GM21360 (cell line): ENCODE measurements around the gene WDFY4.

Experiments
- ATAC-seq: cut with Tn5 transposase; IDR thresholded peaks from one replicate; pipeline ENCODE4 v1.9.1; 2021; ENCODE audit warnings: mild to moderate bottlenecking, moderate library complexity; ENCODE audit not compliant: unreplicated experiment

Gene WDFY4

DNA sequence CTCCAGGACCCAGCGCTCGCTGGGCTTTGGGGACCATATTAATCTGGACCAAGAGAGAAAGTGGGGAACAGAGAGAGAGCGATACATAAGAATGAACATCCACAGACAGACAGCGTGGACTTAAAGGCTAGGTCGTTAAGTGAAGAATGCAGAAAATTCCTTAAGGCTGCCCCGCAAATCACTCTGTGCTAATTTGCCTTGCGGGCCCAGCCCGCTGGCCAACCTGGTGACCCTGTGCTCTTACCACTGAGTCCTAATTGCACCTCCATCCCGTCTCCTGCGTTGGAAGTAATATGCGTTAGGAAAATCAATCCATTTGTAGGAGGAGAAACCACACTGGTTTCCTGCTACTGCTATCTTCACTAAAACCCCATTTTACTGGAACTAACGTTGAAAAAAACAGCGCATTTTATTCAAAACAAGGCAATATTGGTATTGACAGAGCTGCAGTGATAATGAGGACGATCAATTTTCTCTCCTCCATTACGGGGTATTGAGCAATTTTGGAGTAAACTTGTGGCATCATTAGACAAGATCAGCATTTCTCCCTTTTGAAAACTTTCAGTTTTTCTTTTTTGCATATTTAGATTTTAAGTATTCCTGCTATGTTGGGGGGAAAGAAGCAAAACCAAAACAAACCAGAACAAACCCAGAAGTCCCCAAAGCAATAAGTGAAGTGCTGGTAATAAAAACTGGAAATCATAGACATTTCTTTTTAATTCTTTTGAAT is 85.2 kb downstream of the WDFY4 start:
- no peak for ATAC-seq

DNA sequence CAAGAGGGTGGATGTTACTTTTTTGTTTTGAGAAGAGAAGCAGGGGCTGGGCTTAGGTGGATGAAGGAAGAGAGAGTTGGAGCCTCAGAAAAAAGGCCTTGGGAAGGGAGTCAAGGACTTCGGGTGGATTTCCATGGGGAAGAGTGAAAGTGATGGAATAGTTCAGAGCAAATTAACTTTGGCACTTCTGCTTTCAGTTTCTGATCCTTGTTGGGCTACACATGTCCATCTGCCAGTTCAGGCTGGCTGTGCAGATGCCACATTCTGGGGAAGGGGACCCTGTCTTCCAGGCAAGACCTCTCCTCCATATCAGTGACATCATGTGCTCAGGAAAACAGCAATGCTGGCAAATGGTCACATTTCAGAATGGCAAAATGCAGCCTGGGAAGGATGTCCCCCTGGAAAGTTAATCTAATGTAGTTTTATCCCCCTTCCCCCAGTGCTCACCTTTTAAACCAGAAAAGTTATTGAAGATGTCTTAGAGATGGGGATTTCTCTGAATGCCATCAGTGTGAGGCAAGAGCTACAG is 86.0 kb downstream of the WDFY4 start:
- no peak for ATAC-seq

GRCh38 chr10:48771234-48771633 is 86.6 kb downstream of the WDFY4 start:
- no peak for ATAC-seq

- no peak for ATAC-seq
Observed at GRCh38 chr10:48772059-48772458, 87.4 kb downstream of the WDFY4 start.

DNA sequence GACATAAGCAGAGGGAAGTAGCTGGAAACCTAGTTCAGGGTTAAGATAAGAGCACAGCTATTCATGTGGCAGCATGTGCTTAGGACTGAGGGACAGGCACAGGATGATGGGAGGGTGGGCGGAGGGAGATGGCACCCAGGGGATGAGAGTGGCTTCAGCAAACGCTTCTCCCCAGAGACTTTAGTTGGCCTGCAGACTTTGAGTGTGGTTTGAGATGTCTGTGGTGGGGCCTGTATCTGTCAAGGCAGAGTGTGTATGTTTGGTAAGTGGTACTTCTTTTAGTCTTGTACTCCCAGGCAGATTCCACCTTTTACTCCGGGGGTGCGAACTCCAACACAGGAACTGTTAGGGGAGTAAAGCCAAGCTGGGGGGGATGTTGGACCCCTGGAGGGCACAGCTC is 88.9 kb downstream of the WDFY4 start:
- no peak for ATAC-seq

GRCh38 chr10:48774416-48775205 is 89.9 kb downstream of the WDFY4 start:
- no peak for ATAC-seq

- ATAC-seq, result no peak
Observed at GRCh38 chr10:48775206-48775517, 90.5 kb downstream of the WDFY4 start.

DNA sequence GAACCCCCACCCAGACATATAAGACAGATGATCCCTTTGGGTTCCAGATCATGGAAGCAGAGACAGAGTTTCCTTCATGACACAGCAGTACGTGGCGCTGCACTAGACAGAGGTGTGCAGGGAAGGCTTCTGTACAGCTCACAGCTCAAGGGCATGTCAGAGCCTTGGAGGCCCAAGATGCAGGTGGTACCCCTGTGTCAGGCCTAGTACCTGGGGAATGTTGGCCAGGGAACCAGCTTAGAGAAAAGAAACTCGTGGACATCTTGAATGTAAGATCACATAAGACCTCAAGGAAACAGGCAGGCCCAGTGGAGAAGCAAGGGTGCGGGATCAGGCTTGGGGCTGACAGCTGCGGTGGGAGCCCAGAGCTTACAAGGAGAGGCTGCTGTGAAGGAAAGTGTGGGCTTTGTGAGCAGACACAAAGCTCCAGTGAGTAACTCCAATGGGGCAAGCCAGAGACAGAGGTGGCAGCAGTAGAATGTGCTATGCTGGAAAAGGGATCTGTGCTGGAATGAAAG is 91.4 kb downstream of the WDFY4 start:
- no peak for ATAC-seq

- ATAC-seq, result no peak
Observed at GRCh38 chr10:48776528-48776927, 91.9 kb downstream of the WDFY4 start.

- no peak for ATAC-seq
Observed at GRCh38 chr10:48777110-48777509, 92.4 kb downstream of the WDFY4 start.

DNA sequence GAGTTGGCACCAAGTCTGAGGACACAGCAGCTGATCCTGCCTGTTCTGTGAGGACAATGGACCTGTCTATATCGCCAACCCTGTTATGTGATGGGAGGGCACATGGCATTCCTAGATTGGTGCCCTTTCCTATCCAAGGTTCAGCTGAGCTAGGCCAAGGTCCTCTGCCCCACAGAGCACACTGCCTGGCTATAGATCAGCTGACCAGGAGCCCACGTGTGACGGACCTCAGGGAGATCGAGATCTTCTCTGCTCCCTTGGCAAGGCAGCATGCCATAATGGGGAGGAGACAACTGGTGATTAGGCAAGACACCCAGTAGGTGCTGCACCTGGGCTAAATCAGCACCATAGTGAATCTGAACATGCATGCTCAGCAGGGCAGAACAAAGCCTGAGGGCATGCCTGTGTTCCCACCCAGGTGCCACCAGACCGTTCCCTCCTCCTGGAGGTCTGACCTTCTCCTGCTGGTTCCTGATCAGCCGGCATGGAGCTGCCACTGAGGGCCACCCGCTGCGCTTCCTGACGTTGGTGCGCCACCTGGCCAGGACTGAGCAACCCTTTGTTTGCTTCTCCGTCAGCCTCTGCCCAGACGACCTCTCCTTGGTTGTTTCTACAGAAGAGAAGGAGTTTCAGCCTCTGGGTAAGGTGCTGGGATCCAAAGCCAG is 93.7 kb downstream of the WDFY4 start:
- ATAC-seq, result no peak

GRCh38 chr10:48779077-48779476 is 94.4 kb downstream of the WDFY4 start:
- no peak for ATAC-seq

GRCh38 chr10:48779546-48780152 is 95.0 kb downstream of the WDFY4 start:
- ATAC-seq, result no peak

- ATAC-seq, result no peak
Observed at GRCh38 chr10:48780341-48780740, 95.7 kb downstream of the WDFY4 start.

- no peak for ATAC-seq
Observed at GRCh38 chr10:48782386-48782785, 97.7 kb downstream of the WDFY4 start.

GRCh38 chr10:48784031-48784430 is 99.4 kb downstream of the WDFY4 start:
- ATAC-seq, result no peak

DNA sequence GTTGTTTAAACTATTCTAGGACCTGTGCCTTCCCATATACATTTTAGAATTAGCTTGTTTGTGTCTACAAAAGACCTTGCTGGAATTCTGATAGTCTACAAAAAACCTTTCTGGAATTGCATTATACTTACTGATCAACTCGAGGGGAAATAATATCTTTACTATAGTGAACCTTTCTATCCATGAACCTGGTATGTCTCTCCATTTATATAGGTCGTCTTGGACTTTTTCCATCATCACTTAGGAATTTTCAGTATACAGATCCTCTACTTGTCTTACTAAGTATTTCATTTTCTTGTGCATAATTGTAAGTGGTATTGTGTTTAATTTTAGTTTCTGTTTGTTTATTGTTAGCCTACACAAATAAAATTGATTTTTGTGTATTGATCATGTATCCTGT is 101.1 kb downstream of the WDFY4 start:
- no peak for ATAC-seq

GRCh38 chr10:48786606-48787282 is 102.1 kb downstream of the WDFY4 start:
- no peak for ATAC-seq

- ATAC-seq, result no peak
Observed at GRCh38 chr10:48788554-48788953, 103.9 kb downstream of the WDFY4 start.
